IMR-90 (cell line): Measurements from ENCODE around the gene OSCAR. TPM values are rescaled to one million over a fixed set of nuclear protein-coding genes. Genes with fewer than 3 reads are reported as not detected.

ENCODE experiments used
- ATAC-seq: fragments of 200-7000 bp; cut with Tn5 transposase; 2 replicates; pipeline ENCODE4 v1.9.1; 2020; ENCODE audit warnings: low read depth, mild to moderate bottlenecking, moderate library complexity
- BruUV-seq: library from RNA; stranded (reverse); fragments of 400-500 nt; replicated peaks from 2 replicates; lab custom pipeline; 2021; lab: Mats Ljungman, UMichigan
- CTCF ChIA-PET: fragments of 300-600 bp; formaldehyde crosslinking; extraction: SDS; loops from one replicate; lab custom pipeline; 2021; ENCODE audit warnings: antibody characterized with exemption; lab: Yijun Ruan, JAX
- POLR2A ChIA-PET: fragments of 300-600 bp; sonication (Branson Sonifier 250); formaldehyde crosslinking; loops from one replicate; lab custom pipeline; 2022; ENCODE audit warnings: antibody characterized with exemption; ENCODE audit not compliant: unreplicated experiment; lab: Charles Lee
- DNase-seq: peaks from one replicate; pipeline ENCODE4 v3.0.0; 2013
- H2AFZ ChIP-seq: replicated peaks from 2 replicates; pipeline ENCODE3; 2013; ENCODE audit warnings: low read length, mild to moderate bottlenecking; ENCODE audit not compliant: poor library complexity
- H2AK5ac ChIP-seq: 2 replicates; pipeline ENCODE4 v1.6.1; 2013; ENCODE audit warnings: low read depth, low read length, inconsistent platforms
- H2AK9ac ChIP-seq: replicated peaks from 2 replicates; pipeline ENCODE3; 2013; ENCODE audit warnings: mild to moderate bottlenecking, low read depth, low read length, moderate library complexity; ENCODE audit not compliant: poor library complexity
- H2BK120ac ChIP-seq: 2 replicates; pipeline ENCODE4 v1.6.1; 2013; ENCODE audit warnings: low read depth, low read length, inconsistent platforms
- H2BK15ac ChIP-seq: 3 replicates; pipeline ENCODE4 v1.6.1; 2013; ENCODE audit warnings: low read depth, low read length, inconsistent platforms
- H2BK20ac ChIP-seq: 2 replicates; pipeline ENCODE4 v1.6.1; 2013; ENCODE audit warnings: low read depth, mild to moderate bottlenecking, inconsistent platforms, low read length, moderate library complexity
- H2BK5ac ChIP-seq: 2 replicates; pipeline ENCODE4 v1.6.1; 2013; ENCODE audit warnings: mild to moderate bottlenecking, low read depth, low read length, inconsistent platforms; ENCODE audit not compliant: poor library complexity, severe bottlenecking
- H3K14ac ChIP-seq: replicated peaks from 2 replicates; pipeline ENCODE4 v1.6.1; 2013; ENCODE audit warnings: low read depth, low read length, inconsistent platforms
- H3K18ac ChIP-seq: 2 replicates; pipeline ENCODE4 v1.6.1; 2013; ENCODE audit warnings: low read depth, low read length, control low read depth
- H3K23ac ChIP-seq: 2 replicates; pipeline ENCODE4 v1.6.1; 2013; ENCODE audit warnings: low read depth, low read length, inconsistent platforms
- H3K27ac ChIP-seq: 2 replicates; pipeline ENCODE4 v1.5.1; 2013; ENCODE audit warnings: mild to moderate bottlenecking, control low read depth, low read length; ENCODE audit not compliant: insufficient read depth
- H3K27me3 ChIP-seq: 2 replicates; pipeline ENCODE4 v1.6.1; 2013; ENCODE audit warnings: low read length; ENCODE audit not compliant: control insufficient read depth, insufficient read depth
- H3K36me3 ChIP-seq: 2 replicates; pipeline ENCODE4 v1.6.1; 2013; ENCODE audit warnings: low read length, mixed read lengths; ENCODE audit not compliant: control insufficient read depth, insufficient read depth
- H3K4ac ChIP-seq: 2 replicates; pipeline ENCODE4 v1.6.1; 2013; ENCODE audit warnings: low read depth, low read length, inconsistent platforms
- H3K4me1 ChIP-seq: 2 replicates; pipeline ENCODE4 v1.6.1; 2013; ENCODE audit warnings: low read length, mixed read lengths; ENCODE audit not compliant: control insufficient read depth, insufficient read depth
- H3K4me2 ChIP-seq: 2 replicates; pipeline ENCODE4 v1.6.1; 2013; ENCODE audit warnings: low read depth, mild to moderate bottlenecking, control low read depth, low read length, moderate library complexity
- H3K4me3 ChIP-seq: 2 replicates; pipeline ENCODE4 v1.5.1; 2013; ENCODE audit warnings: low read depth, mild to moderate bottlenecking, control low read depth, low read length, moderate library complexity; ENCODE audit not compliant: insufficient read depth
- H3K56ac ChIP-seq: 2 replicates; pipeline ENCODE4 v1.6.1; 2013; ENCODE audit warnings: low read length, inconsistent platforms; ENCODE audit not compliant: insufficient read depth; ENCODE audit errors: extremely low read depth
- H3K79me1 ChIP-seq, 2 experiments: 2 replicates each; pipeline ENCODE4 v1.6.1; 2013; ENCODE audit warnings: low read length in 2 of 2, inconsistent platforms in 1 of 2, low read depth in 1 of 2
- H3K9ac ChIP-seq: 2 replicates; pipeline ENCODE4 v1.6.1; 2013; ENCODE audit warnings: low read depth, low read length, control low read depth
- H3K9me1 ChIP-seq: 2 replicates; pipeline ENCODE4 v1.6.1; 2013; ENCODE audit warnings: low read length, inconsistent platforms; ENCODE audit not compliant: insufficient read depth
- H3K9me3 ChIP-seq: 2 replicates; pipeline ENCODE4 v1.6.1; 2013; ENCODE audit warnings: low read length; ENCODE audit not compliant: control insufficient read depth, insufficient read depth
- H4K20me1 ChIP-seq: 2 replicates; pipeline ENCODE4 v1.6.1; 2013; ENCODE audit warnings: low read length, inconsistent platforms; ENCODE audit not compliant: insufficient read depth
- H4K5ac ChIP-seq: 2 replicates; pipeline ENCODE4 v1.6.1; 2013; ENCODE audit warnings: mild to moderate bottlenecking, low read depth, low read length, control low read depth
- H4K8ac ChIP-seq, 2 experiments: 2 replicates each; pipeline ENCODE4 v1.6.1; 2013; ENCODE audit warnings: low read depth in 2 of 2, low read length in 2 of 2, control low read depth in 1 of 2, inconsistent platforms in 1 of 2
- H4K91ac ChIP-seq: 2 replicates; pipeline ENCODE4 v1.6.1; 2013; ENCODE audit warnings: low read depth, low read length, inconsistent platforms; ENCODE audit not compliant: insufficient read depth
- POLR2A ChIP-seq: IDR thresholded peaks from 2 replicates; pipeline ENCODE4 v1.6.1; 2012; ENCODE audit warnings: mild to moderate bottlenecking, low read depth, low read length
- SMC3 ChIP-seq: fragments of 150-350 bp; IDR thresholded peaks from 2 replicates; pipeline ENCODE4 v1.6.1; 2016; ENCODE audit warnings: low read depth, mild to moderate bottlenecking, antibody characterized with exemption, low read length, moderate library complexity
- WGBS, 2 experiments: methylation state at CpG; one replicate each; pipeline versions ENCODE4 v1.1.5 to v1.1.7; 2013; ENCODE audit warnings: missing lambda C conversion rate in 2 of 2; ENCODE audit not compliant: insufficient read length in 1 of 2; ENCODE audit errors: extremely low coverage in 2 of 2; 5-methylcytosine and 5-hydroxymethylcytosine counted together
- dilution Hi-C: fragments of 300-500 bp; cut with HindIII; formaldehyde crosslinking; loops from one replicate; pipeline ENCODE4 v1.14.3; 2018; ENCODE audit warnings: low sequenced_read_pairs; ENCODE audit not compliant: unreplicated experiment
- in situ Hi-C: fragments of 300-500 bp; cut with MboI; formaldehyde crosslinking; loops from 3 replicates; pipeline ENCODE4 v1.14.3; 2019; ENCODE audit warnings: low sequenced_read_pairs, inconsistent platforms, mixed read lengths
- intact Hi-C: fragments of 100-400 bp; cut with micrococcal nuclease; formaldehyde crosslinking; loops from 2 replicates; pipeline ENCODE4 v1.10.0; 2022
- polyA plus RNA-seq, 3 experiments: library from polyadenylated mRNA; depleted of rRNA; stranded (reverse); fragments of >200 nt; gene quantifications; 2 replicates each; pipeline ENCODE4 v1.2.3, GENCODE V29; 2012; ENCODE audit warnings: low replicate concordance in 1 of 3
- total RNA-seq: library from RNA; depleted of rRNA; stranded (reverse); fragments of >200 nt; gene quantifications from 2 replicates; pipeline ENCODE4 v1.2.3, GENCODE V29; 2012

OSCAR gene
- total and polyA plus RNA-seq, 2 of the 4 experiments (the other 2 are of a cell fraction), result 0.15 TPM; not detected in 1

DNA sequence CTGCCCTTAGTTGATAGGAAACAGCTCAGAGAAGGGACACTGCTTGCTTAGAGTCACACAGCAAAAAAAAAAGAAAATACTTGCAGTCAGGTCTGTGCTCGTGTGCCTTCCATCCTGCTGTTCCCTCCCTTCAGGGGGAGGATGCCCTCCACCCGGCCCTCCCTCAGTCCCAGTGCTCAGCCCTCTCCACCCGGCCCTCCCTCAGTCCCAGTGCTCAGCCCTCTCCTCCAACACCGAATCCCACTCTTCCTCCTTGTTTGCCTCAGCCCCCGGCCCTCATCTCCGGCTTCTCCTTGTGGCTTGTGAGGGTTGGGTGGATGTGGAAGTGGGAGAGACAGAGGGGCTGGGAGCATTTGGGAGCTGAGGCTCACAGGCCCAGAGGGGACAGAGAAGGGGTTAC lies 9.0 kb upstream of the OSCAR start:
- H3K14ac ChIP-seq, result no peak overlapping the region
- no peak overlapping the region for H2BK20ac ChIP-seq
- H3K9me3 ChIP-seq, result no peaks in the 10 kb centered on the region
- peaks cover 4% of the 10 kb centered on the region; the same call in 1 of the 2 replicates for H4K20me1 ChIP-seq
- no peak overlapping the region for H3K4me3 ChIP-seq
- H2AFZ ChIP-seq, result no peak overlapping the region
- dilution Hi-C loops, result no loop called here
- intact Hi-C loops, result loop anchor here (10.0 kb wide), 1 partner anchor 245 kb away; the partner anchor contains the start of gene MYADM
- 75% methylated on average over 1 of the region's 6 CpGs; no CpG with 5 or more reads in 1 of the 2 experiments for WGBS, 2 experiments
- ChIA-PET POLR2A (interaction anchor here (0.9 kb wide), 1 partner anchor 27 kb away, joined by 3 read pairs; no protein-coding TSS in a partner anchor), CTCF (no interaction called here)
- H2AK5ac ChIP-seq, result no peak overlapping the region
- H3K36me3 ChIP-seq, result peaks cover 51% of the 10 kb centered on the region
- DNase-seq, result no peak
- peaks cover 10 to 41% of the 10 kb centered on the region in 2 experiments; a peak in 3 of 4 replicates for H3K79me1 ChIP-seq
- H3K9me1 ChIP-seq, result no peaks in the 10 kb centered on the region
- peaks cover 6% of the 10 kb centered on the region for H3K4me1 ChIP-seq
- H3K27ac ChIP-seq, result no peak overlapping the region
- H3K4ac ChIP-seq, result no peak overlapping the region
- H4K5ac ChIP-seq, result no peak overlapping the region
- no peak overlapping the region for H2AK9ac ChIP-seq
- H3K27me3 ChIP-seq, result no peaks in the 10 kb centered on the region
- ATAC-seq, result no peak
- H4K91ac ChIP-seq, result no peak overlapping the region
- no peak for TF ChIP-seq SMC3
- no peak for TF ChIP-seq POLR2A
- in situ Hi-C loops, result loop anchor here (25.0 kb wide), 1 partner anchor 353 kb away; the partner anchor contains the start of genes CDC42EP5 and LENG9
- no peak overlapping the region for H4K8ac ChIP-seq
- H3K18ac ChIP-seq, result no peak overlapping the region
- H2BK120ac ChIP-seq, result no peak overlapping the region
- no peak overlapping the region for H3K9ac ChIP-seq
- H3K4me2 ChIP-seq, result no peak overlapping the region
- H3K23ac ChIP-seq, result no peak overlapping the region
- H3K56ac ChIP-seq, result no peak overlapping the region
- BruUV-seq, result no TSS peak
- H2BK5ac ChIP-seq, result no peak overlapping the region
- no peak overlapping the region for H2BK15ac ChIP-seq
